Breast epithelium (tissue), 3 donors: ENCODE data around the gene PITPNM3.

Experiments
- POLR2A ChIP-seq: fragments of 450-650 bp; IDR thresholded peaks from one replicate; pipeline ENCODE4 v1.6.1; 2016; ENCODE audit warnings: antibody characterized with exemption, mild to moderate bottlenecking, moderate library complexity
- POLR2AphosphoS5 ChIP-seq, 3 donors: sonication (generic); formaldehyde crosslinking; IDR thresholded peaks; one replicate each; pipeline ENCODE4 v1.6.1; 2017; ENCODE audit warnings: antibody characterized with exemption in 3 of 3
- TF ChIP-seq, protein P1 (sequence below), 3 donors: fragments of 450-650 bp; IDR thresholded peaks; one replicate each; pipeline ENCODE4 v1.5.1; 2016 to 2017; ENCODE audit warnings: antibody characterized with exemption in 3 of 3, mild to moderate bottlenecking in 3 of 3, moderate library complexity in 3 of 3

DNA sequence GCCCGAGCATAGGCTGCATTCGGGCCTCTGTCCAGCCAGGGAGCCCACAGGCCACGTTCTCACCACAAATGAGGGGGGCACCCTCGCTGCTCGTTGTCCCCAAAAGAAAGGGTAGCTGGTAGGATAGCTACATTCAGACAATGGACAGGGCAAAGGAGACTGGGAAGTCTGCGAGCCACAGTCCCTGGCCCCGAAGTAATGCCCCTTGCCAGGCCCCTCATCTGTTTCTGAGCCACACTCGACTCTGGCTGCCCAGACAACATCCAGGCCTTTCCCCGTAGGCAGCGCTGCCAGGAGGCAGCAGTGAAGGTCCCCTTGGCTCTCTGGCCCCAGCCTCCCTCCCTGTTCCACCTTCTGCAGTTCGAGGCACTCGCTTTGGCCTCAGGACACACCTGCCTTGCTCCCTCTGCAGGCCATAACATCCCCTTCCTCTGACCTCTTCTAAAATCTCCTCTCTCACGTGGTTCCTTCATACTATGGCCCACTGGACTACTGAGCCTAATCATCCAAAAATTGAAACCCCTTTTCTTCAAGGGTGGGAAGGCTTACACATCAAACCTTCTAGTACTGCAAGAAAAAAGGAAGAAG is 133.6 kb downstream of the PITPNM3 start:
- TF ChIP-seq, protein P1, sequence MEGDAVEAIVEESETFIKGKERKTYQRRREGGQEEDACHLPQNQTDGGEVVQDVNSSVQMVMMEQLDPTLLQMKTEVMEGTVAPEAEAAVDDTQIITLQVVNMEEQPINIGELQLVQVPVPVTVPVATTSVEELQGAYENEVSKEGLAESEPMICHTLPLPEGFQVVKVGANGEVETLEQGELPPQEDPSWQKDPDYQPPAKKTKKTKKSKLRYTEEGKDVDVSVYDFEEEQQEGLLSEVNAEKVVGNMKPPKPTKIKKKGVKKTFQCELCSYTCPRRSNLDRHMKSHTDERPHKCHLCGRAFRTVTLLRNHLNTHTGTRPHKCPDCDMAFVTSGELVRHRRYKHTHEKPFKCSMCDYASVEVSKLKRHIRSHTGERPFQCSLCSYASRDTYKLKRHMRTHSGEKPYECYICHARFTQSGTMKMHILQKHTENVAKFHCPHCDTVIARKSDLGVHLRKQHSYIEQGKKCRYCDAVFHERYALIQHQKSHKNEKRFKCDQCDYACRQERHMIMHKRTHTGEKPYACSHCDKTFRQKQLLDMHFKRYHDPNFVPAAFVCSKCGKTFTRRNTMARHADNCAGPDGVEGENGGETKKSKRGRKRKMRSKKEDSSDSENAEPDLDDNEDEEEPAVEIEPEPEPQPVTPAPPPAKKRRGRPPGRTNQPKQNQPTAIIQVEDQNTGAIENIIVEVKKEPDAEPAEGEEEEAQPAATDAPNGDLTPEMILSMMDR (IDR thresholded peaks at IDR 0.05) = no peak
- TF ChIP-seq POLR2A = no peak
- TF ChIP-seq POLR2AphosphoS5 (IDR thresholded peaks at IDR 0.05) = no peak
